ENCODE results near the gene NUCKS1. TPM values are rescaled to one million over a fixed set of nuclear protein-coding genes. Genes with fewer than 3 reads are reported as not detected.

Gene NUCKS1
- total and polyA plus RNA-seq, 2 of the 13 experiments (the other 11 are each of a cell fraction or from before 2014, with no cell fraction given): 35.5 to 117 TPM

DNA sequence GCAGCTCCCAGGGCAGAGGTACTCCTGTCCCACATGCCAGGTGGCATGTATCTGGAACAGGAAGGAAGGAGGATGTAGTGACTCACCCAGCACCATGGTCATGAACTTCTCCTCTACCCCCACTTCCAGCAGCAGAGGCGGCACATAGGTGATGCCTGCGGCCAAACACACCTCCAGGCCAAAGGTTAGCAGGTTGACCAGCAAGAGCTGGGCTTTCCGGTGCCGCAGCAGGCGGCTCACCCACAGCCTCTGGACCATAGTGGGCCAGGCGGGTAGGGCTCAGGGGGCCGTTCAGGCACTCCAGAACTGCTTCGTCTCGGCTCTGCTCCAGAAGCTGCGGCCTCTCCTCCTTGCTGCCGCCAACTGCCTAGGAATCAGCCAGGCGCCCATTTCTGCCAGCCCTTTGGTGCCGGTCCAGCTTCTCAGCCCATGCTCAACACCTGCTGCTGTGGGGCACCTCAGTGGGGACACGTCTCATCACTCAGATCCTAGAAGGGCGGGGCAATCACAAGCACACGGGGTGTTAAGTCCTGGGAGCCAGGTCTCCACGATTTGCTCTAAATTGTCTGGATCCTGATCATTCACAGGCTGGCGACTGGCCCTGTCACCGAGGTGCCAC is 85.5 kb downstream of the NUCKS1 start (continued):
- TF ChIP-seq, protein P1, sequence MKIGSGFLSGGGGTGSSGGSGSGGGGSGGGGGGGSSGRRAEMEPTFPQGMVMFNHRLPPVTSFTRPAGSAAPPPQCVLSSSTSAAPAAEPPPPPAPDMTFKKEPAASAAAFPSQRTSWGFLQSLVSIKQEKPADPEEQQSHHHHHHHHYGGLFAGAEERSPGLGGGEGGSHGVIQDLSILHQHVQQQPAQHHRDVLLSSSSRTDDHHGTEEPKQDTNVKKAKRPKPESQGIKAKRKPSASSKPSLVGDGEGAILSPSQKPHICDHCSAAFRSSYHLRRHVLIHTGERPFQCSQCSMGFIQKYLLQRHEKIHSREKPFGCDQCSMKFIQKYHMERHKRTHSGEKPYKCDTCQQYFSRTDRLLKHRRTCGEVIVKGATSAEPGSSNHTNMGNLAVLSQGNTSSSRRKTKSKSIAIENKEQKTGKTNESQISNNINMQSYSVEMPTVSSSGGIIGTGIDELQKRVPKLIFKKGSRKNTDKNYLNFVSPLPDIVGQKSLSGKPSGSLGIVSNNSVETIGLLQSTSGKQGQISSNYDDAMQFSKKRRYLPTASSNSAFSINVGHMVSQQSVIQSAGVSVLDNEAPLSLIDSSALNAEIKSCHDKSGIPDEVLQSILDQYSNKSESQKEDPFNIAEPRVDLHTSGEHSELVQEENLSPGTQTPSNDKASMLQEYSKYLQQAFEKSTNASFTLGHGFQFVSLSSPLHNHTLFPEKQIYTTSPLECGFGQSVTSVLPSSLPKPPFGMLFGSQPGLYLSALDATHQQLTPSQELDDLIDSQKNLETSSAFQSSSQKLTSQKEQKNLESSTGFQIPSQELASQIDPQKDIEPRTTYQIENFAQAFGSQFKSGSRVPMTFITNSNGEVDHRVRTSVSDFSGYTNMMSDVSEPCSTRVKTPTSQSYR (CRISPR knock-in tag; IDR thresholded peaks at IDR 0.05; ENCODE audit: borderline replicate concordance): peak; percentile 44; the same call in 1 of the 2 replicates
- TF ChIP-seq KMT2B (CRISPR knock-in tag; IDR thresholded peaks at IDR 0.05) (no peak), PAWR (CRISPR knock-in tag; IDR thresholded peaks at IDR 0.05; ENCODE audit: borderline replicate concordance) (no peak), ZNF564 (CRISPR knock-in tag; IDR thresholded peaks at IDR 0.05) (no peak), ZC3H4 (CRISPR knock-in tag; IDR thresholded peaks at IDR 0.05; ENCODE audit: borderline replicate concordance) (no peak), ZMYM4 (CRISPR knock-in tag; IDR thresholded peaks at IDR 0.05) (no peak), ZNF496 (CRISPR knock-in tag; IDR thresholded peaks at IDR 0.05; ENCODE audit: insufficient replicate concordance) (no peak), ZNF678 (CRISPR knock-in tag; IDR thresholded peaks at IDR 0.05) (no peak), SNRNP70 (IDR thresholded peaks at IDR 0.05; ENCODE audit: low read depth, low read length) (no peak), IRF2 (CRISPR knock-in tag; IDR thresholded peaks at IDR 0.05) (peak; percentile 35; the same call in 1 of the 2 replicates), ARNT (IDR thresholded peaks at IDR 0.05) (no peak), TEAD3 (CRISPR knock-in tag; optimal IDR thresholded peaks at IDR 0.05; ENCODE audit: borderline replicate concordance) (peak; percentile 59), ZNF326 (CRISPR knock-in tag; IDR thresholded peaks at IDR 0.05; ENCODE audit: borderline replicate concordance) (no peak), ZNF225 (CRISPR knock-in tag; IDR thresholded peaks at IDR 0.05) (no peak), TP53 (CRISPR knock-in tag; conservative IDR thresholded peaks at IDR 0.05) (no peak), ZSCAN12 (CRISPR knock-in tag; IDR thresholded peaks at IDR 0.05) (no peak), STAG1 (CRISPR knock-in tag; IDR thresholded peaks at IDR 0.05) (no peak), NCOR1 (IDR thresholded peaks at IDR 0.05; ENCODE audit: borderline replicate concordance, low read length) (no peak), POLR2G (IDR thresholded peaks at IDR 0.05; ENCODE audit: low read depth, low read length) (no peak), ZSCAN31 (CRISPR knock-in tag; IDR thresholded peaks at IDR 0.05; ENCODE audit: low read depth) (no peak), ZNF550 (CRISPR knock-in tag; IDR thresholded peaks at IDR 0.05; ENCODE audit: borderline replicate concordance) (no peak), GABPB1 (CRISPR knock-in tag; IDR thresholded peaks at IDR 0.05) (peak; percentile 47), ZSCAN29 (CRISPR knock-in tag; conservative IDR thresholded peaks at IDR 0.05) (no peak), KLF16 (CRISPR knock-in tag; IDR thresholded peaks at IDR 0.05) (no peak), CENPX (CRISPR knock-in tag; IDR thresholded peaks at IDR 0.05) (no peak), KLF11 (CRISPR knock-in tag; IDR thresholded peaks at IDR 0.05) (no peak), ELF3 (CRISPR knock-in tag; IDR thresholded peaks at IDR 0.05) (peak; percentile 91), ZNF563 (CRISPR knock-in tag; IDR thresholded peaks at IDR 0.05) (no peak)
- TF ChIP-seq, protein P2, sequence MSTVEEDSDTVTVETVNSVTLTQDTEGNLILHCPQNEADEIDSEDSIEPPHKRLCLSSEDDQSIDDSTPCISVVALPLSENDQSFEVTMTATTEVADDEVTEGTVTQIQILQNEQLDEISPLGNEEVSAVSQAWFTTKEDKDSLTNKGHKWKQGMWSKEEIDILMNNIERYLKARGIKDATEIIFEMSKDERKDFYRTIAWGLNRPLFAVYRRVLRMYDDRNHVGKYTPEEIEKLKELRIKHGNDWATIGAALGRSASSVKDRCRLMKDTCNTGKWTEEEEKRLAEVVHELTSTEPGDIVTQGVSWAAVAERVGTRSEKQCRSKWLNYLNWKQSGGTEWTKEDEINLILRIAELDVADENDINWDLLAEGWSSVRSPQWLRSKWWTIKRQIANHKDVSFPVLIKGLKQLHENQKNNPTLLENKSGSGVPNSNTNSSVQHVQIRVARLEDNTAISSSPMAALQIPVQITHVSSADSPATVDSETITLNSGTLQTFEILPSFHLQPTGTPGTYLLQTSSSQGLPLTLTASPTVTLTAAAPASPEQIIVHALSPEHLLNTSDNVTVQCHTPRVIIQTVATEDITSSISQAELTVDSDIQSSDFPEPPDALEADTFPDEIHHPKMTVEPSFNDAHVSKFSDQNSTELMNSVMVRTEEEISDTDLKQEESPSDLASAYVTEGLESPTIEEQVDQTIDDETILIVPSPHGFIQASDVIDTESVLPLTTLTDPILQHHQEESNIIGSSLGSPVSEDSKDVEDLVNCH (CRISPR knock-in tag; IDR thresholded peaks at IDR 0.05): no peak

Measured in HepG2 (cell line).